PC-9 (cell line): ENCODE results near the gene SUCO. TPM values are rescaled to one million over a fixed set of nuclear protein-coding genes. Genes with fewer than 3 reads are reported as not detected.

Experiments
- BruUV-seq: library from RNA; stranded (reverse); fragments of 400-500 nt; replicated peaks from 2 replicates; lab custom pipeline; 2021; lab: Mats Ljungman, UMichigan
- CTCF ChIA-PET: fragments of 300-600 bp; sonication (Branson Sonifier 250); formaldehyde crosslinking; loops from one replicate; lab custom pipeline; 2022; ENCODE audit warnings: antibody characterized with exemption; lab: Charles Lee
- POLR2A ChIA-PET: fragments of 300-600 bp; sonication (Branson Sonifier 250); formaldehyde crosslinking; loops from one replicate; lab custom pipeline; 2022; ENCODE audit warnings: antibody characterized with exemption; ENCODE audit not compliant: unreplicated experiment; lab: Charles Lee
- DNase-seq, 2 experiments: peaks; one replicate each; pipeline versions ENCODE4 v3.0.0 to v3.0.0-alpha.2; 2015 to 2022; ENCODE audit warnings: mixed read lengths in 1 of 2
- H2AFZ ChIP-seq: fragments of 200-600 bp; sonication (generic); 2 replicates; pipeline ENCODE4 v1.8.1; 2017; ENCODE audit warnings: antibody characterized with exemption
- H3F3A ChIP-seq: fragments of 200-600 bp; sonication (generic); 2 replicates; pipeline ENCODE4 v1.8.1; 2017; ENCODE audit warnings: antibody characterized with exemption, mild to moderate bottlenecking, low read depth; ENCODE audit not compliant: insufficient read depth
- H3K27ac ChIP-seq: fragments of 200-600 bp; sonication (generic); 2 replicates; pipeline ENCODE4 v1.6.1; 2016; ENCODE audit warnings: mixed run types
- H3K27me3 ChIP-seq: fragments of 200-600 bp; sonication (generic); 2 replicates; pipeline ENCODE4 v1.6.1; 2016; ENCODE audit warnings: low read depth, mixed run types; ENCODE audit not compliant: insufficient read depth
- H3K36me3 ChIP-seq: fragments of 200-600 bp; sonication (generic); 2 replicates; pipeline ENCODE4 v1.6.1; 2016; ENCODE audit warnings: low read depth, mixed run types
- H3K4me1 ChIP-seq: fragments of 200-600 bp; sonication (generic); replicated peaks from 2 replicates; pipeline ENCODE4 v1.6.1; 2016; ENCODE audit warnings: mixed run types; ENCODE audit not compliant: insufficient read depth
- H3K4me2 ChIP-seq: fragments of 200-600 bp; sonication (generic); 2 replicates; pipeline ENCODE4 v1.6.1; 2017; ENCODE audit warnings: mixed run types
- H3K4me3 ChIP-seq: fragments of 200-600 bp; sonication (generic); 2 replicates; pipeline ENCODE4 v1.6.1; 2016; ENCODE audit warnings: mixed run types
- H3K79me2 ChIP-seq: fragments of 200-600 bp; sonication (generic); 2 replicates; pipeline ENCODE4 v1.6.1; 2017; ENCODE audit warnings: low read depth, mixed run types
- H3K9me2 ChIP-seq: fragments of 200-600 bp; sonication (generic); 2 replicates; pipeline ENCODE4 v1.8.1; 2017; ENCODE audit warnings: mild to moderate bottlenecking; ENCODE audit not compliant: insufficient read depth
- H3K9me3 ChIP-seq: fragments of 200-600 bp; sonication (generic); 2 replicates; pipeline ENCODE4 v1.8.1; 2016; ENCODE audit warnings: low read depth; ENCODE audit not compliant: insufficient read depth
- H4K20me1 ChIP-seq: fragments of 200-600 bp; sonication (generic); 2 replicates; pipeline ENCODE4 v1.8.1; 2017; ENCODE audit not compliant: insufficient read depth
- CTCF ChIP-seq: fragments of 200-600 bp; sonication (generic); conservative IDR thresholded peaks from 2 replicates; pipeline ENCODE4 v1.6.1; 2017; ENCODE audit warnings: mixed run types, antibody characterized with exemption, mild to moderate bottlenecking, moderate library complexity
- EZH2 ChIP-seq: fragments of 200-600 bp; sonication (generic); IDR thresholded peaks from 2 replicates; pipeline ENCODE4 v1.8.0; 2017; ENCODE audit warnings: antibody characterized with exemption, low read depth
- intact Hi-C: fragments of 100-400 bp; cut with micrococcal nuclease; formaldehyde crosslinking; loops from one replicate; pipeline ENCODE4 v1.10.0; 2022; ENCODE audit not compliant: unreplicated experiment
- total RNA-seq: library from RNA; stranded (reverse); gene quantifications from 2 replicates; pipeline ENCODE4 v1.2.3, GENCODE V29; 2021

The SUCO gene
- total RNA-seq, 1 experiment from 2014 or later = 34.0 TPM

- CTCF ChIA-PET = no interaction called here
- no peaks in the 10 kb centered on the region for H3K27me3 ChIP-seq
- no peak for DNase-seq
- no TSS peak for BruUV-seq
- POLR2A ChIA-PET = no interaction called here
- peaks cover 4% of the 10 kb centered on the region for H3K4me1 ChIP-seq
- H3K4me3 ChIP-seq = no peak overlapping the region
- peaks cover under 1% of the 10 kb centered on the region; the same call in 1 of the 2 replicates for H3F3A ChIP-seq
- no peaks in the 10 kb centered on the region; the same call in none of the 2 replicates for H3K9me2 ChIP-seq
- no peak overlapping the region for H2AFZ ChIP-seq
- H3K27ac ChIP-seq = no peak overlapping the region
- H3K79me2 ChIP-seq = no peaks in the 10 kb centered on the region
- no peak overlapping the region for H3K4me2 ChIP-seq
- TF ChIP-seq CTCF (no peak), EZH2 (no peak)
- intact Hi-C loops = no loop called here
- 0 out of 2 replicates have a peak, but pooled peaks cover 4% of the 10 kb centered on the region for H3K9me3 ChIP-seq
- H4K20me1 ChIP-seq = no peaks in the 10 kb centered on the region
- no peaks in the 10 kb centered on the region for H3K36me3 ChIP-seq
These were observed 115.0 kb downstream of the SUCO start for GRCh38 chr1:172647987-172648386.

- TF ChIP-seq EZH2 (no peak), CTCF (no peak)
- Histone ChIP-seq H2AFZ (no peak overlapping the region), H3K27ac (no peak overlapping the region), H3K79me2 (no peaks in the 10 kb centered on the region), H3K4me1 (peaks cover 13% of the 10 kb centered on the region), H3K36me3 (no peaks in the 10 kb centered on the region), H3K9me2 (no peaks in the 10 kb centered on the region; the same call in none of the 2 replicates), H4K20me1 (no peaks in the 10 kb centered on the region), H3K9me3 (no peaks in the 10 kb centered on the region; the same call in 1 of the 2 replicates), H3K4me2 (no peak overlapping the region), H3K4me3 (no peak overlapping the region), H3F3A (peaks cover 8% of the 10 kb centered on the region; the same call in 1 of the 2 replicates), H3K27me3 (no peaks in the 10 kb centered on the region)
- intact Hi-C loops = no loop called here
- ChIA-PET POLR2A (interaction anchor here (0.7 kb wide), 1 partner anchor 547 kb away, joined by 8 read pairs; no protein-coding TSS in a partner anchor), CTCF (no interaction called here)
- no peak for DNase-seq
- BruUV-seq = no TSS peak
These were observed 117.7 kb downstream of the SUCO start for GRCh38 chr1:172650474-172651193.

- no peaks in the 10 kb centered on the region; the same call in 1 of the 2 replicates for H3K9me3 ChIP-seq
- POLR2A ChIA-PET = no interaction called here
- H3K9me2 ChIP-seq = no peaks in the 10 kb centered on the region; the same call in none of the 2 replicates
- no TSS peak for BruUV-seq
- H3K4me2 ChIP-seq = no peak overlapping the region
- DNase-seq = no peak
- H3K4me3 ChIP-seq = no peak overlapping the region
- H3K4me1 ChIP-seq = peaks cover 13% of the 10 kb centered on the region
- H3K27me3 ChIP-seq = no peaks in the 10 kb centered on the region
- peaks cover 8% of the 10 kb centered on the region; the same call in 1 of the 2 replicates for H3F3A ChIP-seq
- no peaks in the 10 kb centered on the region for H3K79me2 ChIP-seq
- intact Hi-C loops = no loop called here
- H3K36me3 ChIP-seq = no peaks in the 10 kb centered on the region
- H2AFZ ChIP-seq = no peak overlapping the region
- no peaks in the 10 kb centered on the region for H4K20me1 ChIP-seq
- TF ChIP-seq EZH2 (no peak), CTCF (no peak)
- CTCF ChIA-PET = no interaction called here
- H3K27ac ChIP-seq = no peak overlapping the region
These were observed 120.2 kb downstream of the SUCO start for GRCh38 chr1:172653015-172653709.
